GM18861 (cell line): ENCODE results near the gene WDR7.

Experiments
- ATAC-seq: cut with Tn5 transposase; IDR thresholded peaks from one replicate; pipeline ENCODE4 v1.9.1; 2021; ENCODE audit not compliant: unreplicated experiment

Gene WDR7

GRCh38 chr18:57073501-57074187 is 422.5 kb downstream of the WDR7 start:
- ATAC-seq = no peak

DNA sequence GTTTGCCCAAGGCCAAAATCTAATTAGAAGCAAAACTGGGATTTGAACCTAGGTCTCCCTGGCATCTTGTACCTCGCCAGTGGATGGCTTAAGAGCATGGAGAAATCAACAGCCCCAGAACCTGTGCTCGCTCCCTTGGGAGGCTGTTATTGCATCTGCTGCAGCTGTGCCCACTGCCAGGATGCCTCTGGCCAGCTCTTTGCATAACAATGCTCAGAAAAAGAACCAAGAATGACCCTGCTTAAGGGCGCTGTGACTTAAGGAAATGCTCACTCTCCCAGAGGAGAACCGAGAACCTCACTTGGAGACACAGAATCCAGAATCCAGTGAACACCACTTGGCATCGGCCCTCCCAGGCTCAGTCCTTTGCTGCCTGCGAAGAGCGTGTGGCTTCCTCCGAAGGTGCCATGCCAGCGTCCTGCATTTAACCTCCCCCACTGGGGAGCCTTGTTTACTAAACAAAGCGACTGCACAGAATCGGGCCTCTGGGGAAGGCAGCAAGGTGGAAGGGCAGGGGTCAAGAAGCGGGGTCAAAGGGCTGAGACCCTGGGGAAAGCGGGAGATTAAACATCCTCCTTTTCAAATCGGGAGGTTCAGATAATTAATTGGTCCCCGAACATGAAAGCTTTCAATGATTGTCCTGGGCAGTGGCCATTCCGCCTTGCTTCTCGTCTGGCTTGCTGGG is 424.7 kb downstream of the WDR7 start:
- no peak for ATAC-seq

GRCh38 chr18:57077005-57077765 is 426.0 kb downstream of the WDR7 start:
- ATAC-seq = no peak

- peak; percentile 86 for ATAC-seq
Measured at GRCh38 chr18:57077786-57078552, 426.8 kb downstream of the WDR7 start.

- ATAC-seq = no peak
Measured at GRCh38 chr18:57078614-57079013, 427.5 kb downstream of the WDR7 start.

DNA sequence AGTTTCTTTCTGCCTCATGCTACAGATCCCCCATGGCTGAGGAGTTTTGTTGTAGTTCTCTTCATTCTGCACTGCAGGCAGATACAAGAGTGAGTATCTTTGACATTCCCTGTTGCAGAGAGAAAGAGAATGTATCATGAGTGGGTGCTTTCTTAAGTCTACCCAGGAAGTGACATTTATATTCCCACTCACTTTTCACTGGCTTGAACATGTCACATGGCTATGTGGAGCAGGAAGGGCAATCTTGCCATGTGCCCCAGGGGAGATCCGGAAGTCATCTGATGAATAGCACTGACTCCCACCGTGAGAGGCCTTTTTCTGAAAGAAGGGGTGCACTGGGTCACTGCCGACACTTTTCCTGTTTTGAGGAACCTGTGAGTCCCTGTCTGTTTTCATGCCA is 429.3 kb downstream of the WDR7 start:
- no peak for ATAC-seq

GRCh38 chr18:57081899-57082298 is 430.7 kb downstream of the WDR7 start:
- no peak for ATAC-seq

GRCh38 chr18:57083485-57083884 is 432.3 kb downstream of the WDR7 start:
- peak; percentile 23 for ATAC-seq

- ATAC-seq = peak; percentile 71
Measured at GRCh38 chr18:57084331-57085271, 433.4 kb downstream of the WDR7 start.

GRCh38 chr18:57085371-57085770 is 434.2 kb downstream of the WDR7 start:
- ATAC-seq = no peak

DNA sequence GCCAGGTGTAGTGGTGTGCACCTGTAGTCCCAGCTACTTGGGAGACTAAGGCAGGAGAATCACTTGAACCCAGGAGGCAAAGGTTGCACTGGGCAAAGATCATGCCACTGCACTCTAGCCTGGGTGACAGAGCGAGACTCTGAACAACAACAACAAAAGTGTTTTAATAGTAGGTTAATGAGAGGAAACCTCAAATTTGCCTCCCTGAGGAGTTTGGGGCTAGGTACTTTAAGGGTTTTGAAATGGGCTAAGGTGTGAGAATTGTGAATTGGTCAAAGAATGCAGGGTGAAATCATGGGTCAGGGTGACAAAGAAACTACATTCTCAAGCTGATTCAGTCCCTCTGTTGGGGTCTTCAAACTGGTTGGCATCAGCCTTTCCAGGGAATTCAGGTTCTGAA is 435.0 kb downstream of the WDR7 start:
- ATAC-seq = no peak
